Skeletal muscle satellite cell (primary cell): ENCODE data around the gene TNIK.

Experiments
- H3K27me3 ChIP-seq: 2 replicates; pipeline ENCODE4 v1.7.0; 2013; ENCODE audit warnings: low read length; ENCODE audit not compliant: control insufficient read depth, insufficient read depth
- H3K36me3 ChIP-seq: 2 replicates; pipeline ENCODE4 v1.7.0; 2013; ENCODE audit warnings: mild to moderate bottlenecking, control low read depth, low read length; ENCODE audit not compliant: insufficient read depth
- H3K4me1 ChIP-seq: 2 replicates; pipeline ENCODE4 v1.7.0; 2013; ENCODE audit warnings: low read length; ENCODE audit not compliant: control insufficient read depth, insufficient read depth
- H3K4me2 ChIP-seq: 2 replicates; pipeline ENCODE4 v1.7.0; 2013; ENCODE audit warnings: mild to moderate bottlenecking, low read length
- H3K4me3 ChIP-seq: 2 replicates; pipeline ENCODE4 v1.7.0; 2013; ENCODE audit warnings: low read length
- H3K9ac ChIP-seq: 2 replicates; pipeline ENCODE4 v1.7.0; 2013; ENCODE audit warnings: mild to moderate bottlenecking, low read depth, low read length, moderate library complexity
- H3K9me3 ChIP-seq: replicated peaks from 2 replicates; pipeline ENCODE4 v1.7.0; 2013; ENCODE audit warnings: mild to moderate bottlenecking, control low read depth, low read length

The TNIK gene

DNA sequence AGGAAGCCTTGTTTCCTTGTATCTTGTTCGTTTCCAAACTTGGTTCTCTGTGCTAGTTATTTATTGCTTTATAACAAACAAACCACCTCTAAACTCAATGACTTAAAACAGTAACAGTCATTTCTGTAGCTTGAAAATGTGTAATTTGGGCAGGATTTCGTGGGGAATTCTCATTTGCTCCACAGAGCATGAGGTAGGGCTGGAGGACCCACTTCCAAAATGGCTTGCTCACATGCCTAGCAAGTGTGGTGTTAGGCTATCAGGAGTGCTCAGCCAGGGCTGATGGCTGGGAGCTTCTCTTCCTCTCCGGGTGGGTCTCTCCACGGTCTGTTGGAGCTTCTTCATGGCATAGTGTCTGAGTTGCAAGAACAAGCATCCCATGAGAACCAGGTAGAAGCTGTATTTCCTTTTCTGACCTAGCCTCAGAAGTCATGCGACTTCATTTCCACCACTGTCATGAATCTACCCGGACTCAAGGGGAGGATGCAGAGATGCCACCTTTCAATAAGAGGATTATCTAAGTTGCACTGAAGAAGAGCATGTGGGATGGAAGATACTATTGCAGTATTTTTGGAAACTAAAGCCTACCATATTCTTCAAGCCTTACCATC lies 8.2 kb upstream of the TNIK start:
- no peaks in the 10 kb centered on the region for H3K36me3 ChIP-seq
- H3K4me1 ChIP-seq, result no peaks in the 10 kb centered on the region
- H3K27me3 ChIP-seq, result peaks cover 17% of the 10 kb centered on the region
- H3K4me3 ChIP-seq, result no peak overlapping the region
- H3K9ac ChIP-seq, result no peak overlapping the region
- no peaks in the 10 kb centered on the region for H3K9me3 ChIP-seq
- H3K4me2 ChIP-seq, result no peak overlapping the region

DNA sequence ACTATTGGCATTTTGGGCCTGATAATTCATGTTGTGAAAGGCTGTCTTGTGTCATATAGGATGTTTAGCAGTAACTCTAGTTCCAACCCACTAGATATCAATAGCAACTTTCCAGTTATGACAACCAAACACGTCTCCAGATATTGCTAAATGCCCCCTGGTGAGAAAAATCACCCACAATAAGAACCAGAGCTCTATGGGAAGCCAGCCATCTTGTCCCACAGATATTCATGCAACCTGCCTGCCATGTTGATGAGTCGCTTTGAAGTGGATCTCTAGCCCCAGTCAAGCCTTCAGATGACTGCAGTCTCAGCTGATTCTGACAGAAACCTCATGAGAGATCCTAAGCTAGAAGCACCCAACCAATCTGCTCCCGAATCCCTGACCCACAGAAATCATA lies 5.6 kb upstream of the TNIK start:
- peaks cover 6% of the 10 kb centered on the region for H3K4me1 ChIP-seq
- H3K4me2 ChIP-seq, result no peak overlapping the region

GRCh38 chr3:171464462-171464861 lies 4.3 kb upstream of the TNIK start:
- no peaks in the 10 kb centered on the region for H3K36me3 ChIP-seq

More for the DNA sequence above, 5.6 kb upstream of the TNIK start:
- Histone ChIP-seq H3K27me3 (peaks cover 22% of the 10 kb centered on the region), H3K9ac (no peak overlapping the region), H3K9me3 (no peaks in the 10 kb centered on the region), H3K4me3 (no peak overlapping the region), H3K36me3 (no peaks in the 10 kb centered on the region)

DNA sequence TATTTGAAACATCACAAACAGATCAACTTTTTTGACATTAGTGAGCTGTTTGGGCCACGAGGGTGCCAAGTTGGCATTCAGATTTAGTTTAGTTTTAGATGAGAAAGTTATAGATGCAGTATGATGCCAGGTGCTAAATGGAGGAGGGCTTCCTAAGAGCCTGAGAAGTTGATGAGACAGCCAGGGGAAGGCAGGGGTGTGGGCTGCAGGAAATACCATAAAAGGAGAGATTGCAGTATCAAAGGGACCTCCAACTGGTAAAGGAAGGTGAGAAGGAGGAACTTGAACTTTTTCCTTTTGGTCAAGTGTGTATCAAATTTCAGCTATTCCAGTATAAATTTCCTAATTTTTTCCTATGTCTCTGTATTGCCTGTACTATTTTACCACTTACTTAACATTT lies 2.0 kb upstream of the TNIK start:
- Histone ChIP-seq H3K9me3 (no peaks in the 10 kb centered on the region), H3K9ac (no peak overlapping the region), H3K4me1 (peaks cover 16% of the 10 kb centered on the region), H3K4me3 (no peak overlapping the region), H3K4me2 (no peak overlapping the region), H3K27me3 (peaks cover 41% of the 10 kb centered on the region), H3K36me3 (no peaks in the 10 kb centered on the region)

More at GRCh38 chr3:171464462-171464861, 4.3 kb upstream of the TNIK start:
- Histone ChIP-seq H3K27me3 (peaks cover 28% of the 10 kb centered on the region), H3K9ac (no peak overlapping the region), H3K9me3 (no peaks in the 10 kb centered on the region), H3K4me3 (no peak overlapping the region), H3K4me1 (peaks cover 8% of the 10 kb centered on the region), H3K4me2 (no peak overlapping the region)

- no peak overlapping the region for H3K9ac ChIP-seq
- H3K4me2 ChIP-seq, result peak overlapping the region; percentile 96
- H3K27me3 ChIP-seq, result peaks cover 48% of the 10 kb centered on the region
- H3K4me3 ChIP-seq, result peak overlapping the region; percentile 67
- H3K36me3 ChIP-seq, result no peaks in the 10 kb centered on the region
- peaks cover 16% of the 10 kb centered on the region for H3K4me1 ChIP-seq
- H3K9me3 ChIP-seq, result no peaks in the 10 kb centered on the region
Measured at GRCh38 chr3:171461525-171461917, 1.3 kb upstream of the TNIK start.

DNA sequence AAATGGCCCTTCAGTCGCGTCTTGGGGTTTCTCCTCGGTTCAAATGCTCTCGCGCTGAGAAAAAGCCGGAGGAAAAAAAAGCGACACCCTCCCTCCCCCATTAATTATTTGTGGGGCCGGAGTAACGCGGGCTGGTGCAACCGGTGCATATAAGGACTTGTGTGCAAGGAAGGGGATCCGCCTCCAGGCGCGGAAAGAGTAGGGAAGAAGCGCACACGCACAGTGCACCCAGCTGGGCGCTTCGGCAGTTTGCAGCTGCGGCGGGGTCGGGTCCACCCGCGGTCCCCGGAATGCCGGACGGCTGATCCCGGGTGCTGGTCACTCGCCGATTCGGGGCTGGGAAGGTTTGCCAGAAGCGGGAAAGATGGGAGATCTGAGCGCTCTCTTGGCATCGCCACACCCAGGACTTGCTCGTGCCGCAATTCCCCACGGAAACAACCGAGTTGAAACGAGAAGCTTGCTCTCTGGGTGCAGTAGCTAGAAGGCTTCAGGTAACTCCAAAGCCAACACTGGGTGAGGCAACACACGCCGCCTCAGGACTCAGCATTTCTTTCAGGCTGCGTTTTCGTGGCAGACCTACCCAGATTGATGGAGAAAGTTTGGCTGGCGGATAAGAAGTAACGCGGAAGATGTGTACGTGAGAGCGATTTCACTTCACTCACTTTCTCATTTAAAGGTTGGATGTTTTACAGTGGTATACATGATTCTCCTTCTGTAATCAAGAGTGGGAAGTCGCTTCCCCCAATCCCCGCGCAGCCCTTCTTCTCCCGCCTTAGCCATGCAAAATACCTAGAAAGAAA lies 720 bp upstream of the TNIK start:
- Histone ChIP-seq H3K4me1 (peaks cover 16% of the 10 kb centered on the region), H3K9ac (peak overlapping the region; percentile 29)

GRCh38 chr3:171459137-171459941 lies 866 bp downstream of the TNIK start:
- Histone ChIP-seq H3K9ac (no peak overlapping the region), H3K4me1 (peaks cover 16% of the 10 kb centered on the region), H3K4me3 (peak overlapping the region; percentile 67), H3K4me2 (peak overlapping the region; percentile 96), H3K27me3 (peaks cover 62% of the 10 kb centered on the region), H3K36me3 (no peaks in the 10 kb centered on the region), H3K9me3 (no peaks in the 10 kb centered on the region)

More for the DNA sequence above, 720 bp upstream of the TNIK start:
- Histone ChIP-seq H3K4me3 (peak overlapping the region; percentile 67), H3K27me3 (peaks cover 51% of the 10 kb centered on the region), H3K4me2 (peak overlapping the region; percentile 96), H3K36me3 (no peaks in the 10 kb centered on the region), H3K9me3 (no peaks in the 10 kb centered on the region)

- H3K4me1 ChIP-seq, result peaks cover 16% of the 10 kb centered on the region
- H3K36me3 ChIP-seq, result no peaks in the 10 kb centered on the region
- no peaks in the 10 kb centered on the region for H3K9me3 ChIP-seq
- H3K4me2 ChIP-seq, result peak overlapping the region; percentile 96
- H3K9ac ChIP-seq, result no peak overlapping the region
- peaks cover 62% of the 10 kb centered on the region for H3K27me3 ChIP-seq
- H3K4me3 ChIP-seq, result peak overlapping the region; percentile 67
Measured at GRCh38 chr3:171458864-171459136, 1.4 kb downstream of the TNIK start.

GRCh38 chr3:171458071-171458863 lies 1.9 kb downstream of the TNIK start:
- Histone ChIP-seq H3K27me3 (peaks cover 62% of the 10 kb centered on the region), H3K9me3 (no peaks in the 10 kb centered on the region), H3K4me1 (peaks cover 16% of the 10 kb centered on the region), H3K4me3 (no peak overlapping the region), H3K36me3 (no peaks in the 10 kb centered on the region), H3K4me2 (peak overlapping the region; percentile 96), H3K9ac (no peak overlapping the region)

DNA sequence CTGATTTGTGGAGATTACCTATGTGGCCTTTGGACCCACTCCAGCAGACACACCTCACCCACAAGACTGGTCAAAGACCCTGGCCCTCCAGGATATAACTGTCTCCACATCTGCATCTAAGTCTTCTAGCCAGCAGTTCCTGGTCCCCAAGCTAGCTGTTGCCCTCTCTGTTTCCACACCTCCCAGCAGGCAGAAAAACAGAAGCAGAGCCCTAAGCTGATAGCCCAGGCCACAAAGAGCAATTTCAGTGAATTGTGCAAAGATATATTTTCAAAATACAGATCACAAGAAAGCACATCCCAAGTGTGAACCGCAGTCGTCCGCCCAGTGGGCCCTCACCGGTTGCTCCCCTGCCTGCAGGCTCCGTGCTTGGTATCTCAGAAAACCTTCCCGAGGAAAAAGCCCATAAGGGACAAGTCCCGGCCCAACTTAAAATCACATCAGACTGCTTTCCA lies 2.6 kb downstream of the TNIK start:
- Histone ChIP-seq H3K4me3 (no peak overlapping the region), H3K36me3 (no peaks in the 10 kb centered on the region), H3K4me1 (peaks cover 16% of the 10 kb centered on the region)

More for the DNA sequence above, 2.6 kb downstream of the TNIK start:
- H3K4me2 ChIP-seq, result no peak overlapping the region
- peaks cover 62% of the 10 kb centered on the region for H3K27me3 ChIP-seq
- H3K9me3 ChIP-seq, result no peaks in the 10 kb centered on the region
- H3K9ac ChIP-seq, result no peak overlapping the region
